H9 (cell line): ENCODE measurements around the gene MAP3K7. TPM values are rescaled to one million over a fixed set of nuclear protein-coding genes. Genes with fewer than 3 reads are reported as not detected.

Experiments
- DNase-seq: peaks from one replicate; pipeline ENCODE4 v3.0.0-alpha.2; 2017
- H2AFZ ChIP-seq: one replicate; pipeline ENCODE4 v1.6.1; 2013; ENCODE audit warnings: mild to moderate bottlenecking, low read length, control low read depth, moderate library complexity
- H2AK5ac ChIP-seq: 2 replicates; pipeline ENCODE4 v1.6.1; 2013; ENCODE audit warnings: low read length, control low read depth, mixed read lengths; ENCODE audit not compliant: insufficient read length
- H2BK120ac ChIP-seq: one replicate; pipeline ENCODE4 v1.6.1; 2013; ENCODE audit warnings: low read depth, mild to moderate bottlenecking, low read length, control low read depth, inconsistent platforms; ENCODE audit not compliant: poor library complexity, severe bottlenecking
- H2BK12ac ChIP-seq: 2 replicates; pipeline ENCODE4 v1.6.1; 2013; ENCODE audit warnings: low read length, control low read depth, mixed read lengths, low read depth; ENCODE audit not compliant: insufficient read length
- H2BK15ac ChIP-seq: 2 replicates; pipeline ENCODE4 v1.6.1; 2013; ENCODE audit warnings: low read depth, low read length, control low read depth
- H2BK20ac ChIP-seq: one replicate; pipeline ENCODE4 v1.6.1; 2013; ENCODE audit warnings: low read depth, mild to moderate bottlenecking, low read length, control low read depth, inconsistent platforms; ENCODE audit not compliant: poor library complexity, severe bottlenecking
- H2BK5ac ChIP-seq: 2 replicates; pipeline ENCODE4 v1.6.1; 2013; ENCODE audit warnings: low read length, control low read depth, mixed read lengths; ENCODE audit not compliant: insufficient read length
- H3K14ac ChIP-seq: 2 replicates; pipeline ENCODE4 v1.6.1; 2013; ENCODE audit warnings: low read length, control low read depth; ENCODE audit not compliant: insufficient read depth
- H3K18ac ChIP-seq: 2 replicates; pipeline ENCODE4 v1.6.1; 2013; ENCODE audit warnings: low read depth, mild to moderate bottlenecking, mixed read lengths, low read length, control low read depth; ENCODE audit not compliant: insufficient read length
- H3K23ac ChIP-seq: 2 replicates; pipeline ENCODE4 v1.6.1; 2013; ENCODE audit warnings: low read length, control low read depth, mixed read lengths, low read depth; ENCODE audit not compliant: insufficient read length
- H3K23me2 ChIP-seq: 2 replicates; pipeline ENCODE4 v1.6.1; 2013; ENCODE audit warnings: low read depth, mild to moderate bottlenecking, mixed read lengths, low read length, control low read depth; ENCODE audit not compliant: insufficient read length, poor library complexity, severe bottlenecking
- H3K27ac ChIP-seq: 2 replicates; pipeline ENCODE4 v1.5.1; 2013; ENCODE audit warnings: low read length, control low read depth, mixed read lengths, low read depth; ENCODE audit not compliant: insufficient read length
- H3K27me3 ChIP-seq: 2 replicates; pipeline ENCODE4 v1.6.1; 2013; ENCODE audit warnings: low read length, control low read depth, inconsistent platforms; ENCODE audit not compliant: insufficient read depth
- H3K4ac ChIP-seq: 2 replicates; pipeline ENCODE4 v1.6.1; 2013; ENCODE audit warnings: low read depth, mild to moderate bottlenecking, control low read depth, inconsistent platforms, low read length, moderate library complexity
- H3K4me1 ChIP-seq: 2 replicates; pipeline ENCODE4 v1.6.1; 2013; ENCODE audit warnings: low read length, control low read depth, inconsistent platforms; ENCODE audit not compliant: insufficient read depth
- H3K4me2 ChIP-seq: 2 replicates; pipeline ENCODE4 v1.6.1; 2013; ENCODE audit warnings: low read length, control low read depth, mixed read lengths; ENCODE audit not compliant: insufficient read length, insufficient read depth
- H3K56ac ChIP-seq: 2 replicates; pipeline ENCODE4 v1.6.1; 2013; ENCODE audit warnings: low read depth, mild to moderate bottlenecking, mixed read lengths, low read length, control low read depth; ENCODE audit not compliant: insufficient read length
- H3K79me1 ChIP-seq: 2 replicates; pipeline ENCODE4 v1.6.1; 2013; ENCODE audit warnings: low read depth, mild to moderate bottlenecking, moderate library complexity, low read length, control low read depth, inconsistent platforms; ENCODE audit not compliant: insufficient read depth, poor library complexity, severe bottlenecking
- H3K79me2 ChIP-seq: 2 replicates; pipeline ENCODE4 v1.6.1; 2013; ENCODE audit warnings: low read length, control low read depth, inconsistent platforms; ENCODE audit not compliant: insufficient read depth
- H3K9ac ChIP-seq: 2 replicates; pipeline ENCODE4 v1.6.1; 2013; ENCODE audit warnings: low read length, control low read depth, mixed read lengths; ENCODE audit not compliant: insufficient read length; ENCODE audit errors: extremely low read depth
- H3K9me3 ChIP-seq: one replicate; pipeline ENCODE4 v1.6.1; 2013; ENCODE audit warnings: low read depth, low read length, inconsistent platforms; ENCODE audit not compliant: control insufficient read depth
- H3T11ph ChIP-seq: one replicate; pipeline ENCODE4 v1.6.1; 2013; ENCODE audit warnings: mild to moderate bottlenecking, low read length, control low read depth, inconsistent platforms
- H4K20me1 ChIP-seq: one replicate; pipeline ENCODE4 v1.6.1; 2013; ENCODE audit not compliant: control insufficient read depth, insufficient read length, insufficient read depth
- H4K5ac ChIP-seq: 2 replicates; pipeline ENCODE4 v1.6.1; 2013; ENCODE audit warnings: low read depth, mild to moderate bottlenecking, mixed read lengths, low read length, control low read depth; ENCODE audit not compliant: insufficient read length
- H4K8ac ChIP-seq: replicated peaks from 2 replicates; pipeline ENCODE4 v1.6.1; 2013; ENCODE audit warnings: low read length, control low read depth, mixed read lengths, low read depth; ENCODE audit not compliant: insufficient read length
- H4K91ac ChIP-seq: 2 replicates; pipeline ENCODE4 v1.6.1; 2013; ENCODE audit warnings: low read depth, mild to moderate bottlenecking, moderate library complexity, mixed read lengths, low read length, control low read depth; ENCODE audit not compliant: insufficient read length
- H3K27ac Mint-ChIP-seq, 3 experiments: 2 replicates in 2 of 3; 3 replicates in 1 of 3; pipeline ENCODE4 v1.8.0; 2020 to 2021; ENCODE audit warnings: mixed read lengths in 3 of 3, mild to moderate bottlenecking in 1 of 3, moderate library complexity in 1 of 3
- H3K27me3 Mint-ChIP-seq: 2 replicates; pipeline ENCODE4 v1.8.0; 2021; ENCODE audit warnings: low read depth, mild to moderate bottlenecking, moderate library complexity, mixed read lengths
- H3K36me3 Mint-ChIP-seq, 3 experiments: 2 replicates in 2 of 3; 3 replicates in 1 of 3; pipeline ENCODE4 v1.8.0; 2020 to 2021; ENCODE audit warnings: low read depth in 3 of 3, mixed read lengths in 3 of 3; ENCODE audit not compliant: insufficient read depth in 1 of 3
- H3K4me1 Mint-ChIP-seq, 2 experiments: 2 replicates each; pipeline ENCODE4 v1.8.0; 2020; ENCODE audit warnings: mixed read lengths in 2 of 2
- H3K4me3 Mint-ChIP-seq, 2 experiments: 2 replicates in 1 of 2; 3 replicates in 1 of 2; pipeline ENCODE4 v1.8.0; 2020 to 2021; ENCODE audit warnings: mild to moderate bottlenecking in 2 of 2, mixed read lengths in 2 of 2, moderate library complexity in 1 of 2
- H3K9me3 Mint-ChIP-seq, 2 experiments: 2 replicates in 1 of 2; 3 replicates in 1 of 2; pipeline ENCODE4 v1.8.0; 2020; ENCODE audit warnings: mild to moderate bottlenecking in 2 of 2, mixed read lengths in 2 of 2, moderate library complexity in 1 of 2
- CTCF ChIP-seq: fragments of 200-600 bp; sonication (generic); conservative IDR thresholded peaks from 3 replicates; pipeline ENCODE4 v1.8.0; 2021; ENCODE audit warnings: antibody characterized with exemption, mild to moderate bottlenecking
- WGBS: extraction: QIAGEN DNeasy Blood & Tissue Kit; methylation state at CpG from one replicate; pipeline ENCODE4 v1.1.7; 2013; ENCODE audit warnings: missing lambda C conversion rate, low lambda C conversion rate, mixed read lengths; ENCODE audit not compliant: insufficient read length; ENCODE audit errors: extremely low coverage; 5-methylcytosine and 5-hydroxymethylcytosine counted together
- total RNA-seq: library from RNA; stranded (reverse); gene quantifications from 2 replicates; pipeline ENCODE4 v1.2.1, GENCODE V29; 2021

Gene MAP3K7
- total RNA-seq, 1 experiment from 2014 or later: 31.3 TPM

GRCh38 chr6:90464507-90464906 lies 122.4 kb downstream of the MAP3K7 start:
- no peak overlapping the region for H2BK120ac ChIP-seq
- H4K5ac ChIP-seq: no peak overlapping the region
- no peak overlapping the region for H3K23ac ChIP-seq
- H3K36me3 Mint-ChIP-seq: peaks cover 0 to 4% (median 0%) of the 10 kb centered on the region in 3 experiments; a peak in 2 of 7 replicates
- DNase-seq: no peak
- no peak overlapping the region for H3K56ac ChIP-seq
- no peak overlapping the region for H3K4ac ChIP-seq
- no CpG with 5 or more reads among the region's 7 CpGs for WGBS
- no peak for TF ChIP-seq CTCF
- no peaks in the 10 kb centered on the region for H3K4me1 ChIP-seq
- H2BK15ac ChIP-seq: no peak overlapping the region
- no peak overlapping the region for H3K4me3 Mint-ChIP-seq
- H3K27ac Mint-ChIP-seq: no peak overlapping the region
- no peak overlapping the region for H2BK12ac ChIP-seq
- H3K79me1 ChIP-seq: no peaks in the 10 kb centered on the region
- no peak overlapping the region for H2AK5ac ChIP-seq
- peaks cover 15 to 19% of the 10 kb centered on the region in 2 experiments for H3K4me1 Mint-ChIP-seq
- no peak overlapping the region for H3K14ac ChIP-seq
- no peak overlapping the region for H4K8ac ChIP-seq
- no peak overlapping the region for H4K91ac ChIP-seq
- no peak overlapping the region for H3K18ac ChIP-seq
- H3K27ac ChIP-seq: no peak overlapping the region
- no peaks in the 10 kb centered on the region for H3K79me2 ChIP-seq
- H2BK5ac ChIP-seq: no peak overlapping the region
- H3K27me3 Mint-ChIP-seq: no peaks in the 10 kb centered on the region; the same call in 1 of the 2 replicates
- no peaks in the 10 kb centered on the region for H3K27me3 ChIP-seq
- H3K23me2 ChIP-seq: no peaks in the 10 kb centered on the region
- no peak overlapping the region for H2AFZ ChIP-seq
- no peak overlapping the region for H3K9ac ChIP-seq
- no peak overlapping the region for H3T11ph ChIP-seq
- H3K9me3 ChIP-seq: no peaks in the 10 kb centered on the region
- H4K20me1 ChIP-seq: no peaks in the 10 kb centered on the region
- H3K9me3 Mint-ChIP-seq: peaks cover 0 to 3% of the 10 kb centered on the region in 2 experiments; a peak in 2 of 5 replicates
- H3K4me2 ChIP-seq: no peak overlapping the region
- H2BK20ac ChIP-seq: no peak overlapping the region
